Heart left ventricle (tissue), 13 donors: Measurements from ENCODE around the gene BTBD1.

ENCODE experiments used
- CTCF ChIP-seq, 12 donors: fragments of 200-600 bp; sonication (generic) in 4 of 12; IDR thresholded peaks; one replicate each; pipeline versions ENCODE4 v1.5.0 to v1.8.0; 2018 to 2022; ENCODE audit warnings: antibody characterized with exemption in 12 of 12, mild to moderate bottlenecking in 5 of 12
- POLR2A ChIP-seq, 2 donors: fragments of 450-650 bp; IDR thresholded peaks; one replicate each; pipeline ENCODE4 v1.6.1; 2017; ENCODE audit warnings: antibody characterized with exemption in 2 of 2, mild to moderate bottlenecking in 2 of 2, moderate library complexity in 2 of 2
- donor health status: ischemic (EF 13 %, LVEDD 7.1; RV severe dilation, severe dysfunction).
- donor health status: DM: no; HTN: yes; CAD: no.
- donor health status: DM: no; HTN: no; CAD: no.
- donor health status: ischemic (EF 25% LVEDD 6.9; RV normal size, moderate dysfunction).
- donor health status: ischemic (EF 25% LVEDD 5.7; RV mildly dilated, moderate dysfunction).
- donor health status: ischemic (EF 35%, LVEDD 5.7; RV mildly dilated, moderate dysfunction).
- donor health status: nonischemic (EF 11% LVEDD 7.7; RV severe dilation, severe dysfunction).
- donor health status: DM: yes; HTN: yes; CAD: no.
- donor health status: PGD.
- donor health status: ischemic (EF 29% LVEDD 5.4; RV normal size, mild dysfunction).
- donor health status: nonischemic (EF 23%, LVEDD 6.1; RV moderate dilation, normal function).

- TF ChIP-seq CTCF (IDR thresholded peaks at IDR 0.05) (no peak), POLR2A (IDR thresholded peaks at IDR 0.05) (no peak)
These were observed 15.8 kb upstream of the BTBD1 start for GRCh38 chr15:83082730-83083386.
